ENCODE measurements around the gene MAFF. TPM values are rescaled to one million over a fixed set of nuclear protein-coding genes. Genes with fewer than 3 reads are reported as not detected.
"Not testable (repeated sequence)": the region's sequence is repeated elsewhere in the genome, so short reads cannot be mapped to it uniquely, and the experiment has no call there.

The MAFF gene
- total and polyA plus RNA-seq, 2 donors (not counting 1 experiment from before 2014, with no cell fraction given) = 8.8 to 26.3 TPM

DNA sequence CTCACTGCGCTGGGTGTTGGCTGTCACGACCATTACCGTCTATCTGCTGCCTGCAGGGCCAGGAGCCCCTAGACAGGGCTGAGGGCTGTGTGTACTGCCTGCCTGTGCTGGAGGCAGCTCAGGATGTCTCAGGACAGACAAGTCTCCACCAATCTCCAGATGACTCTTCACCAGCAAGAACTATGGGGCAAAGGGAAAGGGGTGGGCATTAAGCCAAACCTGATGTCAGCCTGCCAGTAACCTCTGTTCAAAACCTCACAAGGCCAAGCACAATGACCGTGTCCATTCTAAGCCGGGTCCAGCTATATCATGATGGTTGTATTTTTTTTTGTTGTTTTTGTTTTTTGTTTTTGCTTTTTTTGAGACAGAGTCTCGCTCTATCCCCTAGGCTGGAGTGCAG is 31.6 kb downstream of the MAFF start:
- no peak for TF ChIP-seq EZH2 (IDR thresholded peaks at IDR 0.05; ENCODE audit: low read length, missing control alignments)
- TF ChIP-seq, protein P1, sequence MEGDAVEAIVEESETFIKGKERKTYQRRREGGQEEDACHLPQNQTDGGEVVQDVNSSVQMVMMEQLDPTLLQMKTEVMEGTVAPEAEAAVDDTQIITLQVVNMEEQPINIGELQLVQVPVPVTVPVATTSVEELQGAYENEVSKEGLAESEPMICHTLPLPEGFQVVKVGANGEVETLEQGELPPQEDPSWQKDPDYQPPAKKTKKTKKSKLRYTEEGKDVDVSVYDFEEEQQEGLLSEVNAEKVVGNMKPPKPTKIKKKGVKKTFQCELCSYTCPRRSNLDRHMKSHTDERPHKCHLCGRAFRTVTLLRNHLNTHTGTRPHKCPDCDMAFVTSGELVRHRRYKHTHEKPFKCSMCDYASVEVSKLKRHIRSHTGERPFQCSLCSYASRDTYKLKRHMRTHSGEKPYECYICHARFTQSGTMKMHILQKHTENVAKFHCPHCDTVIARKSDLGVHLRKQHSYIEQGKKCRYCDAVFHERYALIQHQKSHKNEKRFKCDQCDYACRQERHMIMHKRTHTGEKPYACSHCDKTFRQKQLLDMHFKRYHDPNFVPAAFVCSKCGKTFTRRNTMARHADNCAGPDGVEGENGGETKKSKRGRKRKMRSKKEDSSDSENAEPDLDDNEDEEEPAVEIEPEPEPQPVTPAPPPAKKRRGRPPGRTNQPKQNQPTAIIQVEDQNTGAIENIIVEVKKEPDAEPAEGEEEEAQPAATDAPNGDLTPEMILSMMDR (conservative IDR thresholded peaks at IDR 0.05 in 1 of 2, IDR thresholded peaks at IDR 0.05 in 1 of 2; ENCODE audit: low read depth in 1 of 2, low read length in 2 of 2) = no peak
- DNase-seq (ENCODE audit: low read depth in 2 of 2) = peak in 1 of 2 donors; percentile 52

DNA sequence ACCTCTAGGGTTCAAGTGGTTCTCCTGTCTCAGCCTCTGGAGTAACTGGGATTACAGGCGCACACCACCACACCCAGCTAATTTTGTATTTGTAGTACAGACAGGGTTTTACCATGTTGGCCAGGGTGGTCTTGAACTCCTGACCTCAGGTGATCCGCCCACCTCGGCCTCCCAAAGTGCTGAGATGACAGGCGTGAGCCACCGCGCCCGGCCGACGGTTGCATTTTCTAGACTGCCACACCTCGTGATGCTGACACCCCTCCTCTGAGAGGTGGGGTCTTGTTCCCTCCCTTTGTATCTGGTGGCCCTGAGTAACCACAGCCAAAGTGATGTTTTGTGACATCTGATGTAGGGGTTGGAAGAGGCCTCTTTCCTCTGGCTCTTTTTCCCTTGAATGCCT is 32.1 kb downstream of the MAFF start:
- peaks cover 23% of the 10 kb centered on the region for H3K36me3 ChIP-seq (ENCODE audit: control insufficient read depth, insufficient read depth, low read length)
- not testable (repeated sequence) for H3K79me2 ChIP-seq (ENCODE audit: control insufficient read depth, insufficient read depth, low read length); H3K27ac ChIP-seq (ENCODE audit: insufficient read depth, low read length); H3K9ac ChIP-seq (ENCODE audit: insufficient read depth, low read length); H3K4me3 ChIP-seq (replicated peaks in 1 of 4; ENCODE audit: control extremely low read depth in 1 of 4, insufficient read depth in 1 of 4, low read depth in 3 of 4, low read length in 4 of 4); H3K4me1 ChIP-seq (ENCODE audit: control insufficient read depth, extremely low read depth, insufficient read depth, low read length); H3K9me3 ChIP-seq (ENCODE audit: control insufficient read depth, insufficient read depth, low read depth, low read length); H4K20me1 ChIP-seq (ENCODE audit: control insufficient read depth, extremely low read depth, insufficient read depth, low read length); H2AFZ ChIP-seq (ENCODE audit: low read length); H3K27me3 ChIP-seq (ENCODE audit: control insufficient read depth, insufficient read depth, low read length); H3K4me2 ChIP-seq (ENCODE audit: extremely low read depth, insufficient read depth, low read length); DNase-seq (ENCODE audit: low read depth in 2 of 2)

More for the DNA sequence above, 31.6 kb downstream of the MAFF start:
- Histone ChIP-seq H2AFZ (ENCODE audit: low read length) (no peak overlapping the region), H3K36me3 (ENCODE audit: control insufficient read depth, insufficient read depth, low read length) (peaks cover 23% of the 10 kb centered on the region), H3K4me3 (replicated peaks in 1 of 4; ENCODE audit: control extremely low read depth in 1 of 4, insufficient read depth in 1 of 4, low read depth in 3 of 4, low read length in 4 of 4) (no peak overlapping the region), H3K9me3 (ENCODE audit: control insufficient read depth, insufficient read depth, low read depth, low read length) (no peaks in the 10 kb centered on the region), H3K4me1 (ENCODE audit: control insufficient read depth, extremely low read depth, insufficient read depth, low read length) (peaks cover 9% of the 10 kb centered on the region), H3K27me3 (ENCODE audit: control insufficient read depth, insufficient read depth, low read length) (no peaks in the 10 kb centered on the region), H3K4me2 (ENCODE audit: extremely low read depth, insufficient read depth, low read length) (no peak overlapping the region), H4K20me1 (ENCODE audit: control insufficient read depth, extremely low read depth, insufficient read depth, low read length) (no peaks in the 10 kb centered on the region), H3K27ac (ENCODE audit: insufficient read depth, low read length) (no peak overlapping the region), H3K79me2 (ENCODE audit: control insufficient read depth, insufficient read depth, low read length) (no peaks in the 10 kb centered on the region), H3K9ac (ENCODE audit: insufficient read depth, low read length) (no peak overlapping the region)

DNA sequence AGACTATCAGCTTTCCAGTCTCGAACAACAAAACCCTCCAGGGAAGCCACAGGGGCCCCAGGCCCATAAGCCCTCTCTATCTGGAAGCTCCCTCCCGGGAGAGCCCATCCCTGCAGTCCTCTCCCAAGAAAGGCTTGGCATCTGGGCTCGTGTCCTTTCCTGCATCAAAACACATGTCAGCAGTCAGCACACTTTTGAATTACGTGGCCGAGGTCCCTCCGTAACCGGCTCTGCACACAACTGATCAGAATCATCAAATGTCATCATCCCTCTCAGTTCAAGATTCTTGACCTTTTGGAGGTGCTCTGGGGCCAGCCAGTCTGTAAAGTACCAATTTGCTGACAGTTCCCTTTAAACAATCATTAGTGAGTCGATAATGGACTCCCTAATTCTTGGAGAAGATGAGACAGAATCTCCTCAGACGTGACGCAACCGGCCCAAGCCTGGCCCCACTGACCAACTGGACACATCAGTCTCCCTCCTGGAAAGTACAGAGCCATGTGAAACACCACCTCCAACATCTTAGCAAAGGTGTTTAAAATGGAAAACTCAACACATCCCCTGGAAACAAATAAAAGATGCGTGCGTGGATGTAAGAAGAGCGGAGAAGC is 33.6 kb downstream of the MAFF start:
- no peak for TF ChIP-seq EZH2 (IDR thresholded peaks at IDR 0.05; ENCODE audit: low read length, missing control alignments)
- TF ChIP-seq, protein P1 (conservative IDR thresholded peaks at IDR 0.05 in 1 of 2, IDR thresholded peaks at IDR 0.05 in 1 of 2; ENCODE audit: low read depth in 1 of 2, low read length in 2 of 2) = no peak
- Histone ChIP-seq H3K27me3 (ENCODE audit: control insufficient read depth, insufficient read depth, low read length) (no peaks in the 10 kb centered on the region), H3K79me2 (ENCODE audit: control insufficient read depth, insufficient read depth, low read length) (no peaks in the 10 kb centered on the region), H2AFZ (ENCODE audit: low read length) (no peak overlapping the region), H3K27ac (ENCODE audit: insufficient read depth, low read length) (no peak overlapping the region), H4K20me1 (ENCODE audit: control insufficient read depth, extremely low read depth, insufficient read depth, low read length) (no peaks in the 10 kb centered on the region), H3K4me3 (replicated peaks in 1 of 4; ENCODE audit: control extremely low read depth in 1 of 4, insufficient read depth in 1 of 4, low read depth in 3 of 4, low read length in 4 of 4) (no peak overlapping the region), H3K4me2 (ENCODE audit: extremely low read depth, insufficient read depth, low read length) (no peak overlapping the region), H3K4me1 (ENCODE audit: control insufficient read depth, extremely low read depth, insufficient read depth, low read length) (peaks cover 18% of the 10 kb centered on the region), H3K9me3 (ENCODE audit: control insufficient read depth, insufficient read depth, low read depth, low read length) (no peaks in the 10 kb centered on the region), H3K36me3 (ENCODE audit: control insufficient read depth, insufficient read depth, low read length) (peaks cover 19% of the 10 kb centered on the region), H3K9ac (ENCODE audit: insufficient read depth, low read length) (no peak overlapping the region)
- DNase-seq (ENCODE audit: low read depth in 2 of 2) = no peak

All from fibroblast of lung (primary cell).